ENCODE results near the gene CLEC16A.

The CLEC16A gene

GRCh38 chr16:11183035-11183812 is 238.9 kb downstream of the CLEC16A start:
- DNase-seq = no peak

GRCh38 chr16:11183951-11184350 is 239.6 kb downstream of the CLEC16A start:
- DNase-seq = no peak

DNA sequence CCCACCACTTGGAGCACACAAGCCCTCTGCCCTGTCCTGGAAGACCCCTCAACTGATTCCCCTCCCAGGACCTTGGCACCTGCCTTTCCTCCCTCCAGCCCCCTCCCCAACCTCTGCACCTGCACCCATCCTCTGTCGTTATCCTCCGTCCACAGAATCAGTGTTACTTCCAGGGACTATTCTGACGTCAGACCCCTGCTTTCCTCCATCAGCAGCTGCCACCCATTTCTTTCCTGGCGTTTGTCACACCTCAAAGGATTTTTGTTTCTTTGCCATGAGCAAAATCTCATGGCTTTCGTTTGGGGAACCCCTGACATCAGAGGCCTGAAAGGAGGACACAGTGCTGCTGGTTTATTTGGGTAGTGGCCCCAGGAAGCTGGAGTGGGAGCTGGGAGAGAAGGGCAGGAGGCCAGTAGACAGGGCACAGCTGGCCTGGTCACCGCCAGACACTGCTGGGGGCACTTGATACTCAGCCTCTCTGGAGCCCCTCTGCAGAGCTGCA is 243.2 kb downstream of the CLEC16A start:
- no peak for DNase-seq

DNA sequence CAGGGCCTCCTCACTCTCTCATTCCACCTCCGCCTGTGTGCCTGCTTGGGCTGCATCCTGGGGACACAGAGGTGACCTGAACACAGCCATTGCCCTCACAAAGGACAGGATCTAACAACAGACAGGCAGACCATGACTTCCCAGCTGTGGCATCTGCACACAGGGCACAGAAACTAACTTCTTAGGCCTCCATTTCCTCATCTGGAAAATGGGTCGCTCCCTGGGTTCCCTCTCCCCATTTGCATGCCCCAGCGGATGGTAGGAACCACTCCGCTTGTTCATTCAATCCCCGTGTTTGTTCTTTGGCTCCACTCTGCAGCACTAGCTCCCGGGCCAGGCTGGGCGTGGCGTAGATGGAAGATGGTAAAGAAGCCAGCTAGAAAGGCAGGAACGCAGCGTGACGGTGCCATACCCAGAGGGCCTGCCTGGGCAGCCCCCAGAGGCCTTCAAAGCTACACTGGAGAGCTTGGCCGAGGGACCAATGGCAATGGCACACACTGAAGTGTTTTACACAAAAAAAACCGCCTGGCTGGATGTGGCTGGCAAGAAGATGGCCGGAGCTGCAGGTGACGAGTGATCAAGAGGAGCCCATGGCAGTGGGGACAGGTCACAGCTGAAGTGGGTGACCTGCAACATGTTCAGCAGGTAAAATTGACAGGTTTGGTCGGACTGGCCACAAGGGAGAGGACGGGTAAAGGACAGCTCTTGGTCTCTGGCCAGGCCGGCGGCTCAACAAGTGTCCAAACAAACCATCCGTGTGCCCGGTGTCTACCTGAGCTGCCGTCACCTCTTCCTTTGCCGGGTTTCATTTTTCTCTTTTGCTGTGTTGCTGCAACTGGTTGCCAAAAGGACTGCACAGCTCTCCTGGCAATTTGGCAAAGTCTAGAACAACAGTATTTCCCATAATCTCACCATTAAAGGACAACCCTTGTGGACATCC is 244.7 kb downstream of the CLEC16A start:
- DNase-seq = no peak

DNA sequence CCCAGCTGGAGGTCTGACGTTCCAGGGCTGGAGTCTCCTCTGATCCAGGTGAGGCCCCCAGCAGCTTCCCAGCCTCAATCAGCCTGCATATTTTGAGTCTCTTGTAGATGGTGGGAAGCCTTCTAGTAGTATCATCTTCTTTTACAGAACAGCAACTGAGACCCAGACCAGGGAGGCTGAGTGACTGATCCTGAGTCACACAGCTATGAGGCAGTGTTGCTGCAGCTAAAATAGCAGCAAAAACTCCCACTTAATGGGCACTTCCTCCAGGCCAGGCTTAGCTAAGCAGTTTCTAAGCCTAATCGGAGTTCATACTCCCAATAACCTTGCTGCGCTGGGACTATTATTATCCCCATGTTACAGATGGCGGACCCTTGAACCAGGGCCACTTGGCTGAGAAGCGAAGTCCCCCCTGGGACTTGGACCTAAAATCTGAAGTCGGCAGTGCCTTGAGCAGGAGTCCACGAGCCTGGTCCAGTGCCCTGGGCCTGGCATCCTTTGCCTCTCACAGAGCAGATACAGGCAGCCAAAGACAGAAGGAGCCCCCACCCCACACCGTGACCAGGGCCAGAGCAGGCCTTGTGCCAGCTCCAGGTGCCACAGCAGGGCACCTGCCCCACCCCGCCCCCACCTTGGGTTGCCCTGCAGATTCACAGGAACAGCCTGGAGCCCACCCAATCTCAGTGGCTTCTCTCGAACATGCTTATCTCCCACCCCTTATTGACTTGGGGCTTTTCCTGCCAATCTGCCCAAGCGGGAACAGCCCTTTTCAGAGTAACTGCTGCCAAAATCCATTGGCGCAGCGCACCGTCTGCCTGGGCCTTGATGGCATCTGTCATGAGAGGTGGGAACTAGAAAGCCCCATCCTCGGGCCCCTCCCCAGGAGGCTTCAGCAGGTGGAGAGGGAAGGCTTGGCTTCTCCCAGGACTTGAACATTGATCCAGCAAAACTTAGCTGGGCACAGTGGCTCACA is 246.5 kb downstream of the CLEC16A start:
- DNase-seq = no peak

- DNase-seq = no peak
Measured at GRCh38 chr16:11191665-11192064, 247.3 kb downstream of the CLEC16A start.

DNA sequence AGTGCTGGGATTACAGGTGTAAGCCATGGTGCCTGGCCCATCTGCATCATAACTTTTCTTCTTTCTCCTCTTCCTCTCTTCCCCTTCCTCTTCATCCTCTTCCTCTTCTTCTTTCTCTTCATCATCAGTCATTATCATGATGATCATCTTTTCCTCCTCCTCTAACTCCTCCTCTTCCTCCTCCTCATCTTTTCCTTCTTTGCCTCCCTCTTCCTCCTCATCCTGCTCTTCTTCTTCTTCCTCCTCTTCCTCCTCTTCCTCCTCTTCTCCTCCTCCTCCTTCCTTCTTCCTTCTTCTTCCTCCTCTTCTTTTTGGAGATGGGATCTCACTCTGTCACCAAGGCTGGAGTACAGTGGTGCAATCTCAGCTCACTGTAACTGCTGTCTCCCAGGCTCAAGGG is 249.1 kb downstream of the CLEC16A start:
- DNase-seq = no peak

DNA sequence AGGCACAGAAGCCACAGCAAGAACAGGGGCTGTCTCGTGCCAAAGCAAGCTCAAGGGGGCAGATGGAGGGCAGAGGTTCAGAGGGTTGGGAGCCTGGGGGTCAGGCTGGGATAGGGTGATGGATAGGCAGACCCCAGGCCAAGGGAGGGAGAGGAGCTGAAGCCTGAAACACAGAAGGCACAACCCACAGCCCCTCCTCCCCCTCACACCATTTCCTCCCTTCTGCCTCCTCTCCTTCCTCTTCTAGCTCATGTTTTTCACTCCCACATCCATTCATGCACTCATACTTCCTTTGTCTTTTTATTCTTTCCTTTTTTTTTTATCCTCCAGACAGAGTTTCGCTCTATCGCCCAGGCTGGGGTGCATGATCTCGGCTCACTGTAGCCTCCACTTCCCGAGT is 250.5 kb downstream of the CLEC16A start:
- no peak for DNase-seq

DNA sequence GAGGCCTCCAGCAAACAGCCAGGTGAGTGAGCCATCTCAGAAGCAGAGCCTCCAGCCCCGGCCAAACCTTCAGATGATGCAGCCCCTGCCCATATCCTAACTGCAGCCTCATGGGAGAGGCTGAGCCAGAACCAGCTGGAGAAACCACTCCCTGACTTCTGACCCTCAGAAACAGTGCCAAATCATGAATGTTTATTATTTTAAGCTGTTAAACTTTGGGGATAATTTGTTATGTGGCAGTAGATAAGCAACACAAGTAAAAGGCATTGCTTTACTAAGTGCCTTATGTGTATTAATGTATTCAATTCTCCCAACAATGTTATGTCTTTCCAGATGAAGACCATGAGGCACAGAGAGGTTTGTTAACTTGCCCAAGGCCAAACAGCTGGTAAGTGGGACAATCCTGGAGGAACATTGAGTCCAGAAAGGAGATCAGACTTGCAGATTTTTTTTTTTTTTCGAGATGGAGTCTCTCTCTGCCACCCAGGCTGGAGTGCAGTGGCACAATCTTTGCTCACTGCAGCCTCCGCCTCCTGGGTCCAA is 252.0 kb downstream of the CLEC16A start:
- DNase-seq = no peak

DNA sequence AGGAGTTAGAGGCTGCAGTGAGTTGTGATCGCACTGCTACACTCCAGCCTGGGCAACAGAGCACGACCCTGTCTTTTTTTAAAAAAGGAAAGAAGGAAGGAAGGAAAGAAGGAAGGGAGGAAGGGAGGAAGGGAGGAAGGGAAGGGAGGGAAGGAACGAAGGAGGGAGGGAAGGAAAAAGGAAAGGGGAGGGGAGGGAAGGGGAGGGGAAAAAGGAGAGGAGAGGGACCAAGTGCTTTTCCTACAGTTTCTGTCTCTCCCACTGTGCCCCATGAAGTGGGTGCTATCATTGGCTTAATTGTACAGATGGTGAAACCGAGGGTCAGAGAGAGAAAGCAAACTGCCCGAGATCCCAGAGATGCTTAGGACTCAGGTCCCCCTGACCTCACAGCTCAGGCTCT is 254.0 kb downstream of the CLEC16A start:
- no peak for DNase-seq

GRCh38 chr16:11198828-11199227 is 254.5 kb downstream of the CLEC16A start:
- no peak for DNase-seq

DNA sequence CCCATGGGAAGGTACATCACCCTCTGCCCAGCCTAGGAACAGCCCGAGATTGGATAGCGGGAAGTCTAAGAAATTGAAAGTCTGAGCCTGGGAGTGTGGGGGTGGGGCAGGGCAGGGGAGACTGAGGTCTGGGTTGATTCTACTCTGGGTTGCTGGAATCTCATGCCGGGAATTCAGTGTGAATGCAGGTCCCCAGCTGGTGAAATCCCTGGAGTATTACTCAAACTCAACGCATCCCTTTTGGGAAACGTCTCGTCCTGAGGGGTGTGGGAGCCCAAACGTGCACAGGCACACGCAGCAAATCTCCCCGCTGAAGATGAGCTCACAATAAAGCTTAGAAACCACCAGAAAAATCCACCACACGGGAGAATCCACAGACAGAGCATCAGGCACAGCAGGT is 256.2 kb downstream of the CLEC16A start:
- no peak for DNase-seq

DNA sequence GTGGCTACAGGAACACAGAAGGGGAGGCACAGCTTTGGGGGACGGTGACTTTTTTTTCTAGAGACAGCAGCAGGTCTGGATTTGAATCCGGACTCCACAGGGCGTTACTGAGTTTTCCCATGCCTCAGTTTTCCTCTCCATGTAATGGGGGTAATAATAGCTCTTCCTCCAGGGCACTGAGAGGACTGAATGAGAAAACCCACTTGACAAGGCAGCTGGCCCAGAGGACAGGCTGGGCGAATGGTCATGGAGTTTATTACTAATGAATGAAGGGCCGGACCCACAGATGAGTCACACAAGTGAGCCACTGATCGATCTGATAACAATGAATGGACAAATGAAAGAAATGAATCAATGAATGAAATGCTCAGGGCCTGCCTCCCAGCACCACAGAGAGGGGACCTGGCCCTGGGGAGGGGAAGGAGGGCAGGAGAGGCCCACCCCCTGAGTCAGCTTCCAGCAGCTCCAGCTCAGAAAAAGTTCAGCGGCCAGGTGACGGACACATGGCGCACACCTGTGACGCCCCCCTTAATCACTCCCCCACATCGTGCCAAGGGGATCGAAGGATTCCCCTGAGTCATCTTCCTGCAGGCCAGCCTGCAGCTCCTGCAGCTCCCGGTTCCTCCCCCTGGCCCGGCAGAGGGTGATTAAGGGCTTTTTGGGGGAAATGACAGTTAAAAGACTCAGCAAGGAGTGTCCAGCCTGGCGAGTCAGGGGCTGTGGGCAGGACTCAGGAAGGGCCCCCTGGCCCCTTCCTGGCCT is 257.3 kb downstream of the CLEC16A start:
- DNase-seq = no peak

GRCh38 chr16:11202260-11203091 is 258.1 kb downstream of the CLEC16A start:
- no peak for DNase-seq

- DNase-seq = no peak
Measured at GRCh38 chr16:11203111-11203623, 258.8 kb downstream of the CLEC16A start.

DNA sequence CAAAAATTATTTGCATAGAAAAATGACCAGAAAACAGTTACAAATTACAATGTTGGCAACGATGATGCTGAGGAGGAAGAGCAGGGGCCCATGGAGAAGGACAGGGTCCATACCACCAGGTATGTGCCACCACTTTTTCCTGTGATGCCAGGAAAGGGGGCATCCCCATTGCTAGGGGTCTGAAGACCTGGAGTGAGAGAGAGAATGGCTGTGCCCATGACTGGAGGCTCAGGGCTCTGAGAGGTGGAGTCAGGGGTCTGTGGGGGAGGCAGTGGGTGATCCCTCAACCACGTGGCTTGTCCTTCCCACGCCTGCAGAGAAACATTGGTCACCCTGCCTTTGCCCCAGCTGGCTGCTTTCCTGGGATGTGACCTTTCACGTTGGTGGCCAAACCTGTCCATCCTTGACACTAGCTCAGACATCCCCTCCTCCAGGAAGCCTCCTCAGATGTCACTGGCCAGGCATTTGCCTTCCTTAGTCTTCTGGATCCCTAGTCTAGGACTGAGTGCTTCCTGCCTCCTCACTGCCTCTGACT is 260.2 kb downstream of the CLEC16A start:
- no peak for DNase-seq

DNA sequence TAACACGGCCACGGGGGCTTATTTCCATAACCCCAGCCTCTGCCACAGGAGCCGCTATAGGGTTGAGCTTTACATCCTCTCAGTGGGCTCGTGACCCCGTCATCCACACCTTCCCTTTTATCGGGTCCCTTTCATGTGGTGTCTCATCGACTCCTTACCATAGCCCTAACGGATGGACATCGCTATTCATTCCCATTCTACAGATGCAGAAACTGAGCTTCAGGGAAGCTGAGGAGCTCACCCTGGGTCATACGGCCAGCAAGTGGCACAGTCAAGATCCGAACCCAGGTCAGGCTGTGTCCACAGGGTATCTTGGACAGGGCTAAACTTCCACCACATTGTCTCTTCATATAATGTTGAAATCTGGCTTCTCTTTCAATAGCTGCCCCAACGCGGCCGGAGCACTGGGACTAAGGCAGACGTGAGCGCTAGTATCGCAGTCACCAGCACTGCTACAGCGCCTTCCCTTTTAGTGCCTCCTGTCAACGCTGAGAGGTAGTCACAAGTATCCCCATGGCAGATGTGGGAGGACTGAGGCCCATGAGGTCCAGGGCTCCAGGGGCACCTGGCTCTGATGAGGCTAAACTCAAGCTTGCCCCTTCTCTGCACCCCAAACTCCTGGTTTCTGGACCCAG is 260.8 kb downstream of the CLEC16A start:
- DNase-seq = no peak

DNA sequence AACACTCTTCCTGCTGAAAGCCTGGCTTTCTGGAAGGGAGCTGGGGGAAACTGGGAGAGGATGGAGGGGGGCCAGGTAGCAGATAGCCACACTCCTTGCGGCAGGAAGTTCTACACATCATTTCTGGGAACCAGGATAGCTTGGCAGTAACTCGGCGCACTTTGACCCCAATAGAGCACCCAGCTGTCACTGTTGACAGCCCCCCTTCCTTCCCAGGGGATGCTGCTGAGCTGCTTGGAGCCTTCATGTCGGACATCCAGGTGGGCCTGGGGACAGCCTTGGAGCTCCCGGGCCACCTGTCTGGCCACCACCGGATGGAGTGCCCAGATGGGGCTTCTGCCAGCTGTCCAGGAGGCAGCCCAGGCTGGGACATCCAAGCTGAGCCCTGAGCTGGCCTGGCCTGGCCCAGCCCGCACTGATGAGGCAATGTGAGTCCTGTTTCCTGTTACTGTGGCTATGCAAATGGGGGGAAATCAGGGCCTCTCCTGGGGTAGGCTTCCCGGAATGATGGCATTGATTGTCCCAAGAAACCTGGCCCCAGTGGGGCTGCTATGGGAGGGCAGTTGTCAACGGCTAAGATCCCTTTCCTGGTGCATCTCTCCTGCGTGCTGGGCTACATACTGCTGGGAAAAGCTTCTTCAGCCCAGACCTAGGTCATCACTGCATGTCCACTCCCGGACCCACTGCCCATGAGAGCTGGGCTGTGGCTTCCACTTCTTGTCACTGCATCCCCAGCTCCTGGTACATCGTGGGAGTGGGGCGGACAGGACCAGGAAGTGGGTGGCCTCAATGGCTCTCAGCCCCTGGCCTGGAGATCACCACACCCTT is 261.6 kb downstream of the CLEC16A start:
- no peak for DNase-seq

DNA sequence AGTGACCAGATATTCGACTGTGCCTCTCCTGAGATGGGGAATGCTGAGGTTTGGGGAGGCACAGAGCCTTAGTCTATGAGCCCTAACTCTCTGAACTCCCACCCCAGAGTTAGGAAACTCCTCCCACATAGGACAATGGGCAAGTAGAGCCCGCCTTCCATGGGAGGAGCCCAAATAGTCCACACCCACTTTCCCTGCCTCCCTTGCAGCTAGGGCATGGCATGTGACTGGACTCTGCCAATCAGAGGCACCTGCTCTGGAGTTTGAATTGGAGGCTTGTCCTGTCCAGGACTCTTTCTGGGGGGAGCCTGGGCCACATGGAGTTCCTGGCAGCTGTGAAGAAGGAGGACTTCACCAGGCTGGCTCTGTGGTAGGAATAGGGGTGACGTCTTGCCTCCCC is 263.3 kb downstream of the CLEC16A start:
- DNase-seq = no peak
